ENCODE measurements around the gene OR52B2. TPM values are rescaled to one million over a fixed set of nuclear protein-coding genes. Genes with fewer than 3 reads are reported as not detected.

The OR52B2 gene
- total and polyA plus RNA-seq, 4 donors, result 0.33 TPM; not detected in 3

GRCh38 chr11:6203327-6203726 lies 33.2 kb upstream of the OR52B2 start:
- WGBS, result 72% methylated on average over 3 of the region's 3 CpGs
- no peak for TF ChIP-seq JUND (IDR thresholded peaks at IDR 0.05)
- TF ChIP-seq FOXA1 (IDR thresholded peaks at IDR 0.05), result no peak
- TF ChIP-seq MAX (IDR thresholded peaks at IDR 0.05), result no peak
- TF ChIP-seq EGR1 (IDR thresholded peaks at IDR 0.05; ENCODE audit: low read depth in 2 of 2), result no peak
- no peak for TF ChIP-seq RXRA (IDR thresholded peaks at IDR 0.05)
- no peak for TF ChIP-seq REST (IDR thresholded peaks at IDR 0.05)
- TF ChIP-seq NR2F2 (IDR thresholded peaks at IDR 0.05), result no peak
- TF ChIP-seq HNF4G (IDR thresholded peaks at IDR 0.05), result no peak
- TF ChIP-seq GABPA (IDR thresholded peaks at IDR 0.05 in 1 of 2, conservative IDR thresholded peaks at IDR 0.05 in 1 of 2), result no peak
- Histone ChIP-seq H3K9me3 (ENCODE audit: control insufficient read depth in 4 of 4, low read length in 3 of 4) (no peaks in the 10 kb centered on the region), H3K9ac (ENCODE audit: low read depth in 1 of 2, low read length in 2 of 2) (no peak overlapping the region), H3K36me3 (ENCODE audit: control insufficient read depth in 4 of 4, insufficient read depth in 3 of 4, low read depth in 1 of 4, low read length in 3 of 4) (peaks cover 2 to 39% (median 21%) of the 10 kb centered on the region in 4 donors), H3K4me3 (ENCODE audit: low read depth in 1 of 3, low read length in 3 of 3) (no peak overlapping the region), H3K27me3 (ENCODE audit: control insufficient read depth in 4 of 4, insufficient read depth in 4 of 4, low read length in 3 of 4) (no peaks in the 10 kb centered on the region), H3K27ac (ENCODE audit: low read depth in 1 of 2, low read length in 2 of 2) (no peak overlapping the region), H3K4me1 (ENCODE audit: control insufficient read depth in 4 of 4, insufficient read depth in 4 of 4, low read length in 3 of 4) (no peaks in the 10 kb centered on the region)
- no peak for DNase-seq (ENCODE audit: low spot score)

- no peaks in the 10 kb centered on the region for H3K4me1 ChIP-seq (ENCODE audit: control insufficient read depth in 4 of 4, insufficient read depth in 4 of 4, low read length in 3 of 4)
- 87% methylated on average over 1 of the region's 1 CpG for WGBS
- no peak overlapping the region for H3K4me3 ChIP-seq (ENCODE audit: low read depth in 1 of 3, low read length in 3 of 3)
- H3K9ac ChIP-seq (ENCODE audit: low read depth in 1 of 2, low read length in 2 of 2), result no peak overlapping the region
- no peak for DNase-seq (ENCODE audit: low spot score)
- peaks cover 2 to 30% (median 16%) of the 10 kb centered on the region in 4 donors for H3K36me3 ChIP-seq (ENCODE audit: control insufficient read depth in 4 of 4, insufficient read depth in 3 of 4, low read depth in 1 of 4, low read length in 3 of 4)
- TF ChIP-seq FOXA2 (IDR thresholded peaks at IDR 0.05), result no peak
- no peak for TF ChIP-seq YY1 (IDR thresholded peaks at IDR 0.05)
- no peak for TF ChIP-seq JUND (IDR thresholded peaks at IDR 0.05)
- no peak for TF ChIP-seq REST (IDR thresholded peaks at IDR 0.05)
- TF ChIP-seq, protein P1, sequence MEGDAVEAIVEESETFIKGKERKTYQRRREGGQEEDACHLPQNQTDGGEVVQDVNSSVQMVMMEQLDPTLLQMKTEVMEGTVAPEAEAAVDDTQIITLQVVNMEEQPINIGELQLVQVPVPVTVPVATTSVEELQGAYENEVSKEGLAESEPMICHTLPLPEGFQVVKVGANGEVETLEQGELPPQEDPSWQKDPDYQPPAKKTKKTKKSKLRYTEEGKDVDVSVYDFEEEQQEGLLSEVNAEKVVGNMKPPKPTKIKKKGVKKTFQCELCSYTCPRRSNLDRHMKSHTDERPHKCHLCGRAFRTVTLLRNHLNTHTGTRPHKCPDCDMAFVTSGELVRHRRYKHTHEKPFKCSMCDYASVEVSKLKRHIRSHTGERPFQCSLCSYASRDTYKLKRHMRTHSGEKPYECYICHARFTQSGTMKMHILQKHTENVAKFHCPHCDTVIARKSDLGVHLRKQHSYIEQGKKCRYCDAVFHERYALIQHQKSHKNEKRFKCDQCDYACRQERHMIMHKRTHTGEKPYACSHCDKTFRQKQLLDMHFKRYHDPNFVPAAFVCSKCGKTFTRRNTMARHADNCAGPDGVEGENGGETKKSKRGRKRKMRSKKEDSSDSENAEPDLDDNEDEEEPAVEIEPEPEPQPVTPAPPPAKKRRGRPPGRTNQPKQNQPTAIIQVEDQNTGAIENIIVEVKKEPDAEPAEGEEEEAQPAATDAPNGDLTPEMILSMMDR (IDR thresholded peaks at IDR 0.05; ENCODE audit: low read depth, low read length, missing input control), result no peak
- no peak for TF ChIP-seq MAX (IDR thresholded peaks at IDR 0.05)
- no peak for TF ChIP-seq HNF4A (conservative IDR thresholded peaks at IDR 0.05)
- no peak for TF ChIP-seq EGR1 (IDR thresholded peaks at IDR 0.05; ENCODE audit: low read depth in 2 of 2)
- TF ChIP-seq RAD21 (IDR thresholded peaks at IDR 0.05), result no peak
- H3K9me3 ChIP-seq (ENCODE audit: control insufficient read depth in 4 of 4, low read length in 3 of 4), result no peaks in the 10 kb centered on the region
- H3K27ac ChIP-seq (ENCODE audit: low read depth in 1 of 2, low read length in 2 of 2), result no peak overlapping the region
- H3K27me3 ChIP-seq (ENCODE audit: control insufficient read depth in 4 of 4, insufficient read depth in 4 of 4, low read length in 3 of 4), result no peaks in the 10 kb centered on the region
Measured at GRCh38 chr11:6202041-6202440, 31.9 kb upstream of the OR52B2 start.
